Kidney capillary endothelial cell (primary cell): ENCODE measurements around the gene SMPD4.
A peak's percentile ranks its signal among the peaks of the same experiment; 100 is the strongest.
"Not testable (repeated sequence)": the region's sequence is repeated elsewhere in the genome, so short reads cannot be mapped to it uniquely, and the experiment has no call there.

ENCODE experiments used
- DNase-seq: peaks from one replicate; pipeline ENCODE4 v3.0.0-alpha.2; 2018; ENCODE audit warnings: low spot score

The SMPD4 gene

GRCh38 chr2:130157825-130158514 lies 23.4 kb downstream of the SMPD4 start:
- DNase-seq = not testable (repeated sequence)

GRCh38 chr2:130157354-130157753 lies 24.0 kb downstream of the SMPD4 start:
- DNase-seq = not testable (repeated sequence)

- no peak for DNase-seq
Measured at GRCh38 chr2:130156624-130157004, 24.8 kb downstream of the SMPD4 start.

GRCh38 chr2:130155956-130156623 lies 25.3 kb downstream of the SMPD4 start:
- DNase-seq = peak; percentile 7

- no peak for DNase-seq
Measured at GRCh38 chr2:130154773-130155765, 26.3 kb downstream of the SMPD4 start.

- DNase-seq = not testable (repeated sequence)
Measured at GRCh38 chr2:130154423-130154770, 27.0 kb downstream of the SMPD4 start.

GRCh38 chr2:130153721-130154422 lies 27.5 kb downstream of the SMPD4 start:
- DNase-seq = not testable (repeated sequence)

GRCh38 chr2:130152816-130153595 lies 28.4 kb downstream of the SMPD4 start:
- no peak for DNase-seq

- not testable (repeated sequence) for DNase-seq
Measured at GRCh38 chr2:130152136-130152815, 29.1 kb downstream of the SMPD4 start.

- not testable (repeated sequence) for DNase-seq
Measured at GRCh38 chr2:130151145-130151512, 30.3 kb downstream of the SMPD4 start.

- DNase-seq = no peak
Measured at GRCh38 chr2:130150181-130151144, 30.9 kb downstream of the SMPD4 start.

- not testable (repeated sequence) for DNase-seq
Measured at GRCh38 chr2:130148515-130148914, 32.9 kb downstream of the SMPD4 start.

GRCh38 chr2:130145006-130145414 lies 36.4 kb downstream of the SMPD4 start, which contains the start of gene CCDC74B:
CCDC74B (minus strand) TSS chr2:130145112; CDS start chr2:130144996, 116 bp downstream.
- not testable (repeated sequence) for DNase-seq

- not testable (repeated sequence) for DNase-seq
Measured at GRCh38 chr2:130143266-130144039, 37.9 kb downstream of the SMPD4 start.

- DNase-seq = not testable (repeated sequence)
Measured at GRCh38 chr2:130142396-130143265, 38.8 kb downstream of the SMPD4 start.

GRCh38 chr2:130141645-130142370 lies 39.6 kb downstream of the SMPD4 start:
- DNase-seq = not testable (repeated sequence)

- not testable (repeated sequence) for DNase-seq
Measured at GRCh38 chr2:130141002-130141401, 40.4 kb downstream of the SMPD4 start.
